ENCODE measurements around the gene PHC2.

Gene PHC2

GRCh38 chr1:33430692-33431593 is at the start of gene PHC2:
PHC2 (minus strand) TSS chr1:33431095; CDS start chr1:33375539, 55,556 bp downstream.
- peak; percentile 85 for DNase-seq (ENCODE audit: low read depth)

- no peak for DNase-seq (ENCODE audit: low read depth)
These were observed 46.6 kb upstream of the PHC2 start for GRCh38 chr1:33477451-33477850.

GRCh38 chr1:33473900-33474299 is 43.0 kb upstream of the PHC2 start:
- no peak for DNase-seq (ENCODE audit: low read depth)

GRCh38 chr1:33472269-33472980 is 41.5 kb upstream of the PHC2 start, which contains the start of gene ZSCAN20:
ZSCAN20 (plus strand) TSS chr1:33472645; CDS start chr1:33479289, 6,644 bp downstream.
- peak; percentile 67 for DNase-seq (ENCODE audit: low read depth)

GRCh38 chr1:33471416-33471815 is 40.5 kb upstream of the PHC2 start:
- no peak for DNase-seq (ENCODE audit: low read depth)

GRCh38 chr1:33470495-33471012 is 39.7 kb upstream of the PHC2 start:
- DNase-seq (ENCODE audit: low read depth) = no peak

- no peak for DNase-seq (ENCODE audit: low read depth)
These were observed 38.8 kb upstream of the PHC2 start for GRCh38 chr1:33469691-33470090.

GRCh38 chr1:33468967-33469366 is 38.1 kb upstream of the PHC2 start:
- DNase-seq (ENCODE audit: low read depth) = no peak

GRCh38 chr1:33468531-33468930 is 37.6 kb upstream of the PHC2 start:
- no peak for DNase-seq (ENCODE audit: low read depth)

GRCh38 chr1:33468011-33468410 is 37.1 kb upstream of the PHC2 start:
- DNase-seq (ENCODE audit: low read depth) = no peak

- no peak for DNase-seq (ENCODE audit: low read depth)
These were observed 35.3 kb upstream of the PHC2 start for GRCh38 chr1:33466159-33466558.

GRCh38 chr1:33465316-33465715 is 34.4 kb upstream of the PHC2 start:
- no peak for DNase-seq (ENCODE audit: low read depth)

- no peak for DNase-seq (ENCODE audit: low read depth)
These were observed 33.7 kb upstream of the PHC2 start for GRCh38 chr1:33464552-33464951.

- DNase-seq (ENCODE audit: low read depth) = no peak
These were observed 31.7 kb upstream of the PHC2 start for GRCh38 chr1:33462405-33463164.

GRCh38 chr1:33460947-33461629 is 30.2 kb upstream of the PHC2 start:
- no peak for DNase-seq (ENCODE audit: low read depth)

GRCh38 chr1:33460144-33460543 is 29.2 kb upstream of the PHC2 start:
- DNase-seq (ENCODE audit: low read depth) = no peak

- no peak for DNase-seq (ENCODE audit: low read depth)
These were observed 28.8 kb upstream of the PHC2 start for GRCh38 chr1:33459691-33460090.

GRCh38 chr1:33456502-33456886 is 25.6 kb upstream of the PHC2 start:
- DNase-seq (ENCODE audit: low read depth) = no peak

GRCh38 chr1:33455539-33456501 is 24.9 kb upstream of the PHC2 start:
- no peak for DNase-seq (ENCODE audit: low read depth)

- no peak for DNase-seq (ENCODE audit: low read depth)
These were observed 23.9 kb upstream of the PHC2 start for GRCh38 chr1:33454646-33455282.
